Mesenteric fat pad (tissue), 1 donor: Measurements from ENCODE around the gene ECM1. TPM values are rescaled to one million over a fixed set of nuclear protein-coding genes. Genes with fewer than 3 reads are reported as not detected.
A peak's percentile ranks its signal among the peaks of the same experiment; 100 is the strongest.

Experiments used
- DNase-seq: peaks from one replicate; pipeline ENCODE4 v3.0.0-alpha.2; 2020; ENCODE audit warnings: low spot score
- microRNA-seq: library from miRNA; unstranded; fragments of <30 nt; microRNA quantifications from one replicate; pipeline ENCODE4 v1.2.0, GENCODE V29; 2020; ENCODE audit warnings: borderline number of aligned reads
- total RNA-seq: library from RNA; stranded (reverse); fragmentation: NEBNext Ultra II Directional; extraction: Animal tissue kit (Norgen Biotek cat#: 25700); gene quantifications from one replicate; pipeline ENCODE4 v1.2.1, GENCODE V29; 2021
- donor health status: DM: yes; HTN: yes; CAD: no.

ECM1 gene
- total RNA-seq, 1 donor from 2014 or later = 33.1 TPM

DNA sequence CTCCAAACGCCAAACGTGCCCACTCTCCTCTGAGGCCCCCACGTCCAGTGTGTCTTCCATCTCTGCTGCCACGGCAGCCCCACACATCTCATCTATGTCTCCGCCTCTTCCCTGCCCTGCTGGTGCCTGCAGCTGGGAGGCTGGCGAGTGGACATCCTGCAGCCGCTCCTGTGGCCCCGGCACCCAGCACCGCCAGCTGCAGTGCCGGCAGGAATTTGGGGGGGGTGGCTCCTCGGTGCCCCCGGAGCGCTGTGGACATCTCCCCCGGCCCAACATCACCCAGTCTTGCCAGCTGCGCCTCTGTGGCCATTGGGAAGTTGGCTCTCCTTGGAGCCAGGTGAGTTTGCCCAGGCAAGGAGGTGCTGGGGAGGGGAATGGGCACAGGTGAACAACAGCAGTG, 49.9 kb downstream of the ECM1 start:
- no peak for DNase-seq

DNA sequence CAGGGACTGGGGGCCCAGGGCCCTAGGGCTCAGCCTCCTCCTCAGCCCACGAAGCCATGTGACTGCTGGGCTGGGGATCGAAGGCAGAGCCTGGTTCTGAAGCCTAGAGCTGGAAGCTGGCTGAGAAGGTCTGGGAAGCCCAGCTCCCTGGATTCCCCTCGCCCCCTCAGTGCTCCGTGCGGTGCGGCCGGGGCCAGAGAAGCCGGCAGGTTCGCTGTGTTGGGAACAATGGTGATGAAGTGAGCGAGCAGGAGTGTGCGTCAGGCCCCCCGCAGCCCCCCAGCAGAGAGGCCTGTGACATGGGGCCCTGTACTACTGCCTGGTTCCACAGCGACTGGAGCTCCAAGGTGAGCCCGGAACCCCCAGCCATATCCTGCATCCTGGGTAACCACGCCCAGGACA, 50.4 kb downstream of the ECM1 start:
- no peak for DNase-seq

DNA sequence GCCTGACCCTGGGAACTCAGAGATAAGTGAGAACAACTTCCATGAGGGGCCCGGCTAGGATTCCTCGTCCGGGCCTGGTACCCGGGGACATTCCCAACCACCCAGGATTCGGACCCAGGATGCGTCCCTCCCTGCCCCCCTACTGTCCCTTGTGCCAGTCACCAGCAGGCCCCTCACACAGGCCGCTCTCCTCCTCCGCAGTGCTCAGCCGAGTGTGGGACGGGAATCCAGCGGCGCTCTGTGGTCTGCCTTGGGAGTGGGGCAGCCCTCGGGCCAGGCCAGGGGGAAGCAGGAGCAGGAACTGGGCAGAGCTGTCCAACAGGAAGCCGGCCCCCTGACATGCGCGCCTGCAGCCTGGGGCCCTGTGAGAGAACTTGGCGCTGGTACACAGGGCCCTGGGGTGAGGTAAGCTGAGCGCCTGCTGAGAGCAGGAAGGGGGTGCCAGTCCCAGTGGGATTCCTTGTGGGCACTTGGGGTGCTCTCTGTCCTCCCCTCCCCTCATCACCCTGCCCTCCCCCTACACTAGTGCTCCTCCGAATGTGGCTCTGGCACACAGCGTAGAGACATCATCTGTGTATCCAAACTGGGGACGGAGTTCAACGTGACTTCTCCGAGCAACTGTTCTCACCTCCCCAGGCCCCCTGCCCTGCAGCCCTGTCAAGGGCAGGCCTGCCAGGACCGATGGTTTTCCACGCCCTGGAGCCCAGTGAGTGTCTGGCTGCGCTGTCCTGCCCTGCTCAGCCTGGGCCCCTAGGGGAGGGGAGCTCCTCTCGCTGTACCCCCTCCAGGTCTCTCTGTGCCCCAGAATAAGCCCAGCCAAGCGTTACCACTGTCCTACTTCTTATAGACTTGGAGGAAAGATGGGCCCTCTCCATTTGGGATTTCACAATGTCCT, 51.1 kb downstream of the ECM1 start:
- no peak for DNase-seq

DNA sequence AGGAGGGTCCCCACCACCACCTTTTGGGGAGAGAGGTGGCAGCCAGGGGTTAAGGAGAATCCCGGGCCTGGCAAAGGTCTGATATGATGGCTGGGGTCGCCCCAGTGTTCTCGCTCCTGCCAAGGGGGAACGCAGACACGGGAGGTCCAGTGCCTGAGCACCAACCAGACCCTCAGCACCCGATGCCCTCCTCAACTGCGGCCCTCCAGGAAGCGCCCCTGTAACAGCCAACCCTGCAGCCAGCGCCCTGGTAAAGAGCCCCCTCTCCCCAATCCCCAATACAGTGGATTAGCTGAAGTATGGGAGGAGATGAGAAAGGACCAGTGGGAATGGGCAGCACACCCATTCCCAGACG, 51.7 kb downstream of the ECM1 start:
- DNase-seq = no peak

DNA sequence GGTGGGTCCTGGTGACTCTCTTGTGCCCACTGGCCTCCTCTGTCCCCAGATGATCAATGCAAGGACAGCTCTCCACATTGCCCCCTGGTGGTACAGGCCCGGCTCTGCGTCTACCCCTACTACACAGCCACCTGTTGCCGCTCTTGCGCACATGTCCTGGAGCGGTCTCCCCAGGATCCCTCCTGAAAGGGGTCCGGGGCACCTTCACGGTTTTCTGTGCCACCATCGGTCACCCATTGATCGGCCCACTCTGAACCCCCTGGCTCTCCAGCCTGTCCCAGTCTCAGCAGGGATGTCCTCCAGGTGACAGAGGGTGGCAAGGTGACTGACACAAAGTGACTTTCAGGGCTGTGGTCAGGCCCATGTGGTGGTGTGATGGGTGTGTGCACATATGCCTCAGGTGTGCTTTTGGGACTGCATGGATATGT, 52.1 kb downstream of the ECM1 start:
- no peak for DNase-seq

DNA sequence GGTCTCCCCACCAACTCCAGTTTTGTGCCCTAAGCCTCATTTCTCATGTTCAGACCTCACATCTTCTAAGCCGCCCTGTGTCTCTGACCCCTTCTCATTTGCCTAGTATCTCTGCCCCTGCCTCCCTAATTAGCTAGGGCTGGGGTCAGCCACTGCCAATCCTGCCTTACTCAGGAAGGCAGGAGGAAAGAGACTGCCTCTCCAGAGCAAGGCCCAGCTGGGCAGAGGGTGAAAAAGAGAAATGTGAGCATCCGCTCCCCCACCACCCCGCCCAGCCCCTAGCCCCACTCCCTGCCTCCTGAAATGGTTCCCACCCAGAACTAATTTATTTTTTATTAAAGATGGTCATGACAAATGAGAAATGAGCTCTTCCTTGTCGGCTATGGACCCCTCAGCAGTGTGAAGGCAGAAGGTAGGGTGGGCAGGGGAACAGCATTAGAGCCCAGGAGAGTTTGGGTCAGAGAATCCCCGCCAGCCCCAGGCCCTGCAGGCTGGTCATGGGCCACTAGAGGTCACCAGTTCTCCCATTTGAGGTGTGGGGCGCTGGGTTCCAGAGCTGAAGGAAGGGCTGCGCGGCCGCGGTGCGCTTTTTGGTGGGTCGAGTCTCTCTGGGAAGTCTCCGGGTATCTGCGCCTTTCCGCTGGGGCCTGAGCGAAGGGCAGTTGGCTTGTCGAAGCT, 52.8 kb downstream of the ECM1 start:
- peak; percentile 96 for DNase-seq

DNA sequence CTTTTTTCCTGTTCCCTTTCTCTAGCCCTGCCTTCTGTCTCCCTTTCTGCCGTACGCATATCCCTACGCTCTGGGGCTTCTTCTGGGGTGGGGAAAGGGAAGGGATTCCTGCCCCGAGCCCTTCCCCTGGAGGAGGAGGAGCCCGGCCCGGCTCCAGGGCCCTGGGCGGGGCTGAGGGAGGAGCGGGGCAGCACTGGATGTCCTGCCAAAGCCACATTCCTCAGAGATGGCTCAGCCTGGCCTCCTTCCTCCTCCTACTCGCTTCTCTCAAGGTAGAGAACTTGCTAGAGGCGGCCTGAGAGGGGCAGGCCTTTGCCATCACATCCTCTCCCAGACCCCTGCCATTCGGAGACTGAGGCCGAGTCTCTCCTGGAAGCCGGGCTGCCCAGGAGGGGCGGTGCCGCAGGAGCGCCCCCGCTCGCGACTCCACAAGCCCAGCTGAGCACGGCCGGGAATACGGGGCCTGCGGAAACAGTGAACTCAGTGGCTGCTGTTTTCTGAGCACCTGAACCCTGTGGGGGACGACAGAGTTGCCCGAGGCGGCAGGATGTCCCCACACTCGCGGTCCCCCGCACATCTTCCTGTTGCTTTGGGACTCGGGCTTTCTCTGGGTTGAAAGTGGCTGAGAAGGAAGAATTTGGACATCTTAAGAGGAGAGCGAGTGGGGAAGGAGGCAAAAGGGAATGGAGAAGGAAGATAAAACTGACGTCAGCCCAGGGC, 53.5 kb downstream of the ECM1 start:
- peak; percentile 96 for DNase-seq

DNA sequence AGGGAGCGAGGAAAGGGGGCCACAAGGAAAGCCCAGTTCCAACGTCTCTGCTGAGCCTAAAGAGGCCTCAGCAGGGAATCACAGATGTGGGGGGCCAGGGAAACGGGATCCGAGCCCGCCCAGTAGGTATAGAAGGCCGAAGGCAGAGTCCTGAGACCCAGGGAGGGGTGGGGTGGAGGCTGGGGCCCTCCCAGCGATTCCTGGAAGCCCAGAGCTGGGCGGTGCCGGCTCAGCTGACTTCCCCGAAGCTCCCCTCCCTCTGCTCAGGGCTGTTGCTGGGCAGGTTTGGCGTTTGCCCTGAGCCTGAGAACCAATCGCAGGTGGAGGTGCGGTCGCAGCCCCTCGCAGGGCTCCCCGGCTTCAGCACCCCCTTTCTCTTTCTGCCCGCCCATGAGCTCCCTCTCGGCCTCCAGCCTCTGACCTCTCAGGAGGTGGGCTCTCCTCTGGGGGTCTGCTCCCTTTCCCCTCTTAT, 54.1 kb downstream of the ECM1 start:
- peak; percentile 97 for DNase-seq

DNA sequence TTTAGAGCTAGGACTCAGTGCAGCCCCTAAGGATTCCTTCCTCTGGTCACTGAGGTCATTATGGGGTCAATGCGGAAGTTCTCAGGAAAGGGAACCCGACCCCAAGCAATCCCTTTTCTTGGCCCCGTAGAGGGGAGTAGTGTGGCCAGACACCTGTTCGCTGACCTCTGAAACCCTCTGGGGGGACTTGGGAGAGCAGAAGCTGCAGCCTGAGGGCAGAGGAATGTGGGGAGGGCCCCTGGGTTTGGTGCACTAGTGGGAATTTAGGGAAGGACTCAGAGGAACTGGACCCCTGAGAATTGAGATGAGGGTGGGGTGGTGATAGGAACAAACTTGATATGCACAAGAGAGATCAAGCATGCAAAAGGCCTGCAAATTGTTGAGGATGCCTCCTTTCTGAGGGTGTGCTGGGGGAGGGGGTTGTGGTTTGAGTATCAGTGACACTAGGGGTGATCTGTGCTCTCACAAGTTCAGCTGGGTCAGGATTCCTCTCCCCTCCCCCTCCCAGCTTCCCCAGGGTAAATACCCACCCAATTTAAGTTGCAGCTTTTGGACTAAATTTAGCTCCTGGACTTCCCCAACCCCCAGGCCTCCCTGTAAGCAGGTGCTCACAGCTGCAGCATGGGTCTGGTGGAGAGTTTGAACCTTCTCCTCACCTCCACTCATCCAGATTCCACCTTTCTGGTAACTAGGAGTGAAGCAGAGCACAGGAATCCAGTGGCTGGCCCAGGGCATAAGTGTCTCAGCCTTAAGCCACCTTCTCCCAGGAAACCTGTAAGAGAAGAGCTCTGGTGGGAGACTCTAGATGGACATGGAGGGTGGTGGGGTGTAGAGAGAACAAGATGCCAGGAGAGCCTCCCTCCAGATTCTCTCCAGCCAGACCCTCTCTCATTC, 54.8 kb downstream of the ECM1 start:
- DNase-seq = no peak

Small RNA genes within 50 kb of the gene (microRNA-seq; reads per million reads assigned to microRNA genes)
- gene MIR4257 = not detected
- gene MIR6878 = not detected

Other genes with a start within 250 kb of the ECM1 start
- gene APH1A, start 239.1 kb upstream of the ECM1 start, total RNA-seq = 89.2 TPM
- gene C1orf54, start 235.3 kb upstream of the ECM1 start, total RNA-seq = 14.4 TPM
- 3.5 TPM for gene CIART, start 225.6 kb upstream of the ECM1 start, total RNA-seq
- 48.0 TPM for gene MRPS21, start 214.2 kb upstream of the ECM1 start, total RNA-seq
- 52.1 TPM for gene PRPF3, start 186.6 kb upstream of the ECM1 start, total RNA-seq
- gene RPRD2, start 144.0 kb upstream of the ECM1 start, total RNA-seq = 21.7 TPM
- gene TARS2, start 20.7 kb upstream of the ECM1 start, total RNA-seq = 14.0 TPM
- not detected for gene FALEC, start 7.6 kb downstream of the ECM1 start, total RNA-seq
- gene ADAMTSL4, start 41.3 kb downstream of the ECM1 start, total RNA-seq = 76.4 TPM
- 697 TPM for gene MCL1, start 71.5 kb downstream of the ECM1 start, total RNA-seq
- 138 TPM for gene ENSA, start 121.5 kb downstream of the ECM1 start, total RNA-seq
- 19.1 TPM for gene GOLPH3L, start 189.0 kb downstream of the ECM1 start, total RNA-seq
- gene HORMAD1, start 212.8 kb downstream of the ECM1 start, total RNA-seq = 0.29 TPM